Tibial nerve (tissue), 4 donors: Measurements from ENCODE around the gene DLGAP1. TPM values are rescaled to one million over a fixed set of nuclear protein-coding genes. Genes with fewer than 3 reads are reported as not detected.

ENCODE experiments used
- DNase-seq, 2 donors: peaks; one replicate each; pipeline ENCODE4 v3.0.0-alpha.2; 2019; ENCODE audit warnings: low spot score in 2 of 2
- H3K27ac ChIP-seq, 4 donors: fragments of 200-600 bp; sonication (generic) in 3 of 4; one replicate each; pipeline ENCODE4 v1.5.1; 2017 to 2019; ENCODE audit warnings: mild to moderate bottlenecking in 1 of 4
- H3K27me3 ChIP-seq, 2 donors: fragments of 200-600 bp; sonication (generic) in 1 of 2; one replicate each; pipeline versions ENCODE4 v1.5.1 to v1.6.0; 2017 to 2019
- H3K36me3 ChIP-seq, 3 donors: fragments of 200-600 bp; sonication (generic); one replicate each; pipeline ENCODE4 v1.5.1; 2018 to 2019
- H3K4me1 ChIP-seq, 4 donors: fragments of 200-600 bp; sonication (generic) in 3 of 4; one replicate each; pipeline ENCODE4 v1.5.1; 2017 to 2019
- H3K4me3 ChIP-seq, 4 donors: fragments of 200-600 bp; sonication (generic) in 3 of 4; one replicate each; pipeline ENCODE4 v1.5.1; 2017 to 2019; ENCODE audit warnings: mild to moderate bottlenecking in 1 of 4, moderate library complexity in 1 of 4
- H3K9me3 ChIP-seq, 4 donors: fragments of 200-600 bp; sonication (generic) in 3 of 4; one replicate each; pipeline ENCODE4 v1.5.1; 2017 to 2019
- EP300 ChIP-seq, 2 donors: sonication (generic); formaldehyde crosslinking; IDR thresholded peaks; one replicate each; pipeline ENCODE4 v1.6.1; 2017; ENCODE audit warnings: antibody characterized with exemption in 2 of 2, mild to moderate bottlenecking in 1 of 2
- POLR2A ChIP-seq, 2 donors: fragments of 450-650 bp; IDR thresholded peaks; one replicate each; pipeline ENCODE4 v1.6.1; 2017; ENCODE audit warnings: antibody characterized with exemption in 2 of 2, mild to moderate bottlenecking in 2 of 2, moderate library complexity in 2 of 2
- WGBS, 2 donors: methylation state at CpG; one replicate each; pipeline ENCODE4 v1.1.5; 2018; 5-methylcytosine and 5-hydroxymethylcytosine counted together
- total RNA-seq, 4 donors: library from RNA; depleted of rRNA; stranded (reverse); fragments of >200 nt; gene quantifications; one replicate each; pipeline ENCODE4 v1.1.0, GENCODE V29; 2016
- TF ChIP-seq, protein P1 (sequence below), 5 experiments: fragments of 200-600 bp in 3 of 5; fragments of 450-650 bp in 2 of 5; sonication (generic) in 3 of 5; IDR thresholded peaks; one replicate each; pipeline ENCODE4 v1.5.1; 2016 to 2019; ENCODE audit warnings: antibody characterized with exemption in 5 of 5, mild to moderate bottlenecking in 3 of 5, moderate library complexity in 2 of 5

DLGAP1 gene
- total RNA-seq, 4 donors from 2014 or later, result 1.5 to 18.3 (median 2.5) TPM

- H3K4me3 ChIP-seq, result no peak overlapping the region
- 55 to 60% methylated on average over 2 of the region's 2 CpGs for WGBS, 2 donors
- H3K36me3 ChIP-seq, result no peaks in the 10 kb centered on the region
- TF ChIP-seq EP300 (IDR thresholded peaks at IDR 0.05), result no peak
- TF ChIP-seq, protein P1, sequence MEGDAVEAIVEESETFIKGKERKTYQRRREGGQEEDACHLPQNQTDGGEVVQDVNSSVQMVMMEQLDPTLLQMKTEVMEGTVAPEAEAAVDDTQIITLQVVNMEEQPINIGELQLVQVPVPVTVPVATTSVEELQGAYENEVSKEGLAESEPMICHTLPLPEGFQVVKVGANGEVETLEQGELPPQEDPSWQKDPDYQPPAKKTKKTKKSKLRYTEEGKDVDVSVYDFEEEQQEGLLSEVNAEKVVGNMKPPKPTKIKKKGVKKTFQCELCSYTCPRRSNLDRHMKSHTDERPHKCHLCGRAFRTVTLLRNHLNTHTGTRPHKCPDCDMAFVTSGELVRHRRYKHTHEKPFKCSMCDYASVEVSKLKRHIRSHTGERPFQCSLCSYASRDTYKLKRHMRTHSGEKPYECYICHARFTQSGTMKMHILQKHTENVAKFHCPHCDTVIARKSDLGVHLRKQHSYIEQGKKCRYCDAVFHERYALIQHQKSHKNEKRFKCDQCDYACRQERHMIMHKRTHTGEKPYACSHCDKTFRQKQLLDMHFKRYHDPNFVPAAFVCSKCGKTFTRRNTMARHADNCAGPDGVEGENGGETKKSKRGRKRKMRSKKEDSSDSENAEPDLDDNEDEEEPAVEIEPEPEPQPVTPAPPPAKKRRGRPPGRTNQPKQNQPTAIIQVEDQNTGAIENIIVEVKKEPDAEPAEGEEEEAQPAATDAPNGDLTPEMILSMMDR (IDR thresholded peaks at IDR 0.05), result no peak
- no peak for TF ChIP-seq POLR2A (IDR thresholded peaks at IDR 0.05)
- no peak overlapping the region for H3K27ac ChIP-seq
- no peaks in the 10 kb centered on the region for H3K27me3 ChIP-seq
- H3K4me1 ChIP-seq, result peaks cover 0 to 10% (median 0%) of the 10 kb centered on the region in 4 donors
- no peak for DNase-seq
- H3K9me3 ChIP-seq, result no peaks in the 10 kb centered on the region
Observed at GRCh38 chr18:3875961-3876360, 579.1 kb downstream of the DLGAP1 start.

GRCh38 chr18:3875376-3875775 lies 579.7 kb downstream of the DLGAP1 start:
- H3K36me3 ChIP-seq, result no peaks in the 10 kb centered on the region
- H3K4me1 ChIP-seq, result peaks cover 0 to 10% (median 0%) of the 10 kb centered on the region in 4 donors
- H3K27me3 ChIP-seq, result no peaks in the 10 kb centered on the region
- DNase-seq, result no peak
- no peaks in the 10 kb centered on the region for H3K9me3 ChIP-seq
- H3K4me3 ChIP-seq, result no peak overlapping the region
- TF ChIP-seq EP300 (IDR thresholded peaks at IDR 0.05) (no peak), POLR2A (IDR thresholded peaks at IDR 0.05) (no peak)
- TF ChIP-seq, protein P1 (IDR thresholded peaks at IDR 0.05), result no peak
- H3K27ac ChIP-seq, result no peak overlapping the region
- WGBS, 2 donors, result 73% methylated on average over 2 of the region's 2 CpGs

DNA sequence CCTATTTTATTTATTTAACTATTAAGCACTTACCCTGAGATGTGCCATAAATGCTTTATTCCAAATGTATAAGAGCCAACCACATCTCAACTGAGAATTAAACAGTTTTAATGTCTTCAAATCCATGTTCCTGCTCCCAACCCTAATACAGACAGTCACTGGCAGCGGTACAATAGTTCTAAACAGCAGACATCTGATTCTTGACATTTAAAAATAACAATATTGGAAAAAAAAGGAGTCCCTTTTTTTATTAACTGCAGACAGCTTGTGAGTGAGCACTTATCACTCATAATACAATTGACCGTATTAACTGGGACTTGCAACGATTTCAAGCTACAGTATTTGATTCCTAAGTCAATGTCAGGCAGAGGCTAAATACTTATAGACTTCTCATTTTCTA lies 580.5 kb downstream of the DLGAP1 start:
- Histone ChIP-seq H3K36me3 (no peaks in the 10 kb centered on the region), H3K4me3 (no peak overlapping the region), H3K9me3 (no peaks in the 10 kb centered on the region), H3K27ac (no peak overlapping the region), H3K27me3 (no peaks in the 10 kb centered on the region), H3K4me1 (peaks cover 0 to 10% (median 0%) of the 10 kb centered on the region in 4 donors)
- no peak for DNase-seq
- TF ChIP-seq POLR2A (IDR thresholded peaks at IDR 0.05) (no peak), EP300 (IDR thresholded peaks at IDR 0.05) (no peak)
- TF ChIP-seq, protein P1 (IDR thresholded peaks at IDR 0.05), result no peak
- WGBS, 2 donors, result 27 to 32% methylated on average over 3 of the region's 3 CpGs

- H3K9me3 ChIP-seq, result no peaks in the 10 kb centered on the region
- H3K4me1 ChIP-seq, result peaks cover 0 to 10% (median 0%) of the 10 kb centered on the region in 4 donors
- TF ChIP-seq, protein P1 (IDR thresholded peaks at IDR 0.05), result no peak
- TF ChIP-seq POLR2A (IDR thresholded peaks at IDR 0.05), result no peak
- no peak for TF ChIP-seq EP300 (IDR thresholded peaks at IDR 0.05)
- no peaks in the 10 kb centered on the region for H3K36me3 ChIP-seq
- DNase-seq, result no peak
- H3K27ac ChIP-seq, result peak overlapping the region in 1 of 4 donors; percentile 19
- WGBS, 2 donors, result 11 to 14% methylated on average over 7 of the region's 7 CpGs
- H3K4me3 ChIP-seq, result no peak overlapping the region
- H3K27me3 ChIP-seq, result no peaks in the 10 kb centered on the region
Observed at GRCh38 chr18:3874125-3874524, 581.0 kb downstream of the DLGAP1 start.

DNA sequence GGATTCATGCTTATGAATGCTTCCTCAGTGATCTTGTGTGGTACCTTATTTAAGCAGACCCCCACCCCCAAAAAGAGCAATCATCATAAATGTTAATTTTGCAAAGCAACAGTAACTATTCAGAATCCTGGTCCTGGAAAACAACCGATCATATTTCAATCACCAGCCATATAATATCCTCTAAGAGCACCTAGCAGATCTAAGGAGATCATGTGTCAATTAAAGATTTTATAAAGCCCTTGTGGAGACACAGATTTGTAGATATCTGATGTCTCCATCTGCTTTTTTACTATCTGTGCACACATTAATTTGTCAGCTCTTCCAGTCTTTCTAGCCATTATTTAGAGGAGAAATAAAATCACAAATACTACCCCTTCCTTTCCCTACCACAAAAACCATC lies 581.4 kb downstream of the DLGAP1 start:
- Histone ChIP-seq H3K4me3 (no peak overlapping the region), H3K27ac (peak overlapping the region in 1 of 4 donors; percentile 19), H3K4me1 (peaks cover 0 to 10% (median 0%) of the 10 kb centered on the region in 4 donors), H3K36me3 (no peaks in the 10 kb centered on the region), H3K9me3 (no peaks in the 10 kb centered on the region), H3K27me3 (no peaks in the 10 kb centered on the region)
- DNase-seq, result no peak
- TF ChIP-seq, protein P1 (IDR thresholded peaks at IDR 0.05), result no peak
- no peak for TF ChIP-seq EP300 (IDR thresholded peaks at IDR 0.05)
- TF ChIP-seq POLR2A (IDR thresholded peaks at IDR 0.05), result no peak
- 68 to 76% methylated on average over 1 of the region's 1 CpG for WGBS, 2 donors
